Hepatocyte (in vitro differentiated cells): ENCODE data around the gene SEMA4B. TPM values are rescaled to one million over a fixed set of nuclear protein-coding genes. Genes with fewer than 3 reads are reported as not detected.
"Not testable (repeated sequence)": the region's sequence is repeated elsewhere in the genome, so short reads cannot be mapped to it uniquely, and the experiment has no call there.

Experiments
- DNase-seq: peaks from one replicate; pipeline ENCODE4 v3.0.0-alpha.2; 2016; ENCODE audit warnings: low spot score
- H2AFZ ChIP-seq: fragments of 200-600 bp; sonication (generic); 2 replicates; pipeline ENCODE4 v1.6.0; 2016; ENCODE audit warnings: antibody characterized with exemption, mild to moderate bottlenecking
- H3K27ac ChIP-seq: fragments of 200-600 bp; sonication (generic); 2 replicates; pipeline ENCODE4 v1.5.1; 2016; ENCODE audit warnings: mild to moderate bottlenecking
- H3K27me3 ChIP-seq: fragments of 200-600 bp; sonication (generic); 2 replicates; pipeline ENCODE4 v1.6.1; 2016
- H3K36me3 ChIP-seq: fragments of 200-600 bp; sonication (generic); replicated peaks from 2 replicates; pipeline ENCODE4 v1.5.1; 2016; ENCODE audit warnings: low read depth; ENCODE audit not compliant: insufficient read depth
- H3K4me1 ChIP-seq: fragments of 200-600 bp; sonication (generic); 2 replicates; pipeline ENCODE4 v1.5.1; 2016; ENCODE audit warnings: mild to moderate bottlenecking, moderate library complexity; ENCODE audit not compliant: insufficient read depth
- H3K4me2 ChIP-seq: fragments of 200-600 bp; sonication (generic); 2 replicates; pipeline ENCODE4 v1.6.0; 2016
- H3K4me3 ChIP-seq: fragments of 200-600 bp; sonication (generic); 2 replicates; pipeline ENCODE4 v1.5.1; 2016; ENCODE audit warnings: mild to moderate bottlenecking
- H3K79me2 ChIP-seq: fragments of 200-600 bp; sonication (generic); 2 replicates; pipeline ENCODE4 v1.6.0; 2017; ENCODE audit warnings: mild to moderate bottlenecking
- H3K9me2 ChIP-seq: fragments of 200-600 bp; sonication (generic); replicated peaks from 2 replicates; pipeline ENCODE4 v1.6.0; 2017; ENCODE audit warnings: mild to moderate bottlenecking; ENCODE audit not compliant: insufficient read depth
- H3K9me3 ChIP-seq: fragments of 200-600 bp; sonication (generic); 2 replicates; pipeline ENCODE4 v1.5.1; 2016; ENCODE audit warnings: low read depth, mild to moderate bottlenecking
- H4K20me1 ChIP-seq: fragments of 200-600 bp; sonication (generic); 2 replicates; pipeline ENCODE4 v1.6.0; 2016; ENCODE audit warnings: mild to moderate bottlenecking; ENCODE audit not compliant: insufficient read depth, poor library complexity, severe bottlenecking
- CTCF ChIP-seq: fragments of 200-600 bp; sonication (generic); IDR thresholded peaks from 2 replicates; pipeline ENCODE4 v1.5.1; 2016; ENCODE audit warnings: antibody characterized with exemption, mild to moderate bottlenecking; ENCODE audit not compliant: poor library complexity
- EZH2 ChIP-seq: fragments of 200-600 bp; sonication (generic); IDR thresholded peaks from 2 replicates; pipeline ENCODE4 v1.6.1; 2016; ENCODE audit warnings: antibody characterized with exemption, mild to moderate bottlenecking, borderline replicate concordance
- EZH2phosphoT487 ChIP-seq: fragments of 200-600 bp; sonication (generic); IDR thresholded peaks from one replicate; pipeline ENCODE4 v1.6.1; 2018; ENCODE audit warnings: antibody characterized with exemption, mild to moderate bottlenecking, low read depth, moderate library complexity; ENCODE audit not compliant: unreplicated experiment, severe bottlenecking
- WGBS: methylation state at CpG from one replicate; pipeline ENCODE4 v1.1.6; 2016; ENCODE audit warnings: low lambda C conversion rate; ENCODE audit errors: missing lambda C conversion rate; 5-methylcytosine and 5-hydroxymethylcytosine counted together
- polyA plus RNA-seq: library from polyadenylated mRNA; unstranded; fragments of >200 nt; fragmentation: Nextera tagmentation; extraction: Ambion mirVana; gene quantifications from 2 replicates; pipeline ENCODE4 v1.2.1, GENCODE V29; 2016
- small RNA-seq: library from RNA; depleted of rRNA; stranded (forward); fragments of <200 nt; gene quantifications from one replicate; pipeline ENCODE3, GENCODE V24; 2014
- total RNA-seq: library from RNA; depleted of rRNA; stranded (reverse); fragments of >200 nt; gene quantifications from 2 replicates; pipeline ENCODE4 v1.2.3, GENCODE V29; 2014

The SEMA4B gene
- total and polyA plus RNA-seq, 2 experiments from 2014 or later: 19.2 to 43.5 TPM

GRCh38 chr15:90271459-90272166, 70.5 kb downstream of the SEMA4B start:
- no peaks in the 10 kb centered on the region for H3K9me3 ChIP-seq
- H3K27ac ChIP-seq: no peak overlapping the region
- DNase-seq: no peak
- H3K36me3 ChIP-seq: no peaks in the 10 kb centered on the region
- no peak for TF ChIP-seq EZH2phosphoT487
- TF ChIP-seq CTCF: no peak
- TF ChIP-seq EZH2: no peak
- H2AFZ ChIP-seq: no peak overlapping the region
- H3K4me2 ChIP-seq: no peak overlapping the region
- H4K20me1 ChIP-seq: peaks cover 11% of the 10 kb centered on the region
- no peaks in the 10 kb centered on the region for H3K4me1 ChIP-seq
- no peaks in the 10 kb centered on the region for H3K9me2 ChIP-seq
- H3K4me3 ChIP-seq: no peak overlapping the region
- H3K79me2 ChIP-seq: peaks cover 28% of the 10 kb centered on the region
- WGBS: 86% methylated on average over 7 of the region's 7 CpGs
- no peaks in the 10 kb centered on the region for H3K27me3 ChIP-seq

- H3K9me3 ChIP-seq, H3K4me2 ChIP-seq, H3K4me1 ChIP-seq, H3K27me3 ChIP-seq, H4K20me1 ChIP-seq, H3K4me3 ChIP-seq, H3K79me2 ChIP-seq, DNase-seq, H3K27ac ChIP-seq, H2AFZ ChIP-seq, H3K36me3 ChIP-seq, H3K9me2 ChIP-seq: not testable (repeated sequence)
- 97% methylated on average over 11 of the region's 12 CpGs for WGBS
Measured at GRCh38 chr15:90278467-90278866, 77.3 kb downstream of the SEMA4B start.

Small RNAs within 50 kb of the gene (small RNA-seq; reads per million reads assigned to genes)
- gene RN7SL346P: not detected

Other genes with a start within 250 kb of the SEMA4B start
- 14.2 and 17.2 TPM in 2 replicates for gene ZNF710, start 200.0 kb upstream of the SEMA4B start, total RNA-seq
- gene ZNF710, start 200.0 kb upstream of the SEMA4B start, polyA plus RNA-seq: 14.5 and 19.7 TPM in 2 replicates
- 157 and 163 TPM in 2 replicates for gene IDH2, start 98.9 kb upstream of the SEMA4B start, total RNA-seq
- gene IDH2, start 98.9 kb upstream of the SEMA4B start, polyA plus RNA-seq: 310 and 327 TPM in 2 replicates
- gene CIB1, start 32.6 kb downstream of the SEMA4B start, total RNA-seq: 49.6 and 53.3 TPM in 2 replicates
- 161 and 163 TPM in 2 replicates for gene CIB1, start 32.6 kb downstream of the SEMA4B start, polyA plus RNA-seq
- 5.1 and 6.8 TPM in 2 replicates for gene GDPGP1, start 32.9 kb downstream of the SEMA4B start, total RNA-seq
- gene GDPGP1, start 32.9 kb downstream of the SEMA4B start, polyA plus RNA-seq: 0.56 and 1.7 TPM in 2 replicates
- not detected in 2 replicates for gene TTLL13, start 48.2 kb downstream of the SEMA4B start, total RNA-seq
- gene TTLL13, start 48.2 kb downstream of the SEMA4B start, polyA plus RNA-seq: 0.27 TPM in 1 of 2 replicates, not detected in the other
- 62.3 and 65.9 TPM in 2 replicates for gene NGRN, start 64.3 kb downstream of the SEMA4B start, total RNA-seq
- gene NGRN, start 64.3 kb downstream of the SEMA4B start, polyA plus RNA-seq: 60.0 and 60.2 TPM in 2 replicates
- 2.1 and 4.1 TPM in 2 replicates for gene ZNF774, start 151.0 kb downstream of the SEMA4B start, total RNA-seq
- gene ZNF774, start 151.0 kb downstream of the SEMA4B start, polyA plus RNA-seq: 2.1 and 2.3 TPM in 2 replicates
- gene IQGAP1, start 186.9 kb downstream of the SEMA4B start, total RNA-seq: 102 and 125 TPM in 2 replicates
- gene IQGAP1, start 186.9 kb downstream of the SEMA4B start, polyA plus RNA-seq: 60.4 and 65.8 TPM in 2 replicates